Measurements from ENCODE around the gene CRYBG3.

The CRYBG3 gene

DNA sequence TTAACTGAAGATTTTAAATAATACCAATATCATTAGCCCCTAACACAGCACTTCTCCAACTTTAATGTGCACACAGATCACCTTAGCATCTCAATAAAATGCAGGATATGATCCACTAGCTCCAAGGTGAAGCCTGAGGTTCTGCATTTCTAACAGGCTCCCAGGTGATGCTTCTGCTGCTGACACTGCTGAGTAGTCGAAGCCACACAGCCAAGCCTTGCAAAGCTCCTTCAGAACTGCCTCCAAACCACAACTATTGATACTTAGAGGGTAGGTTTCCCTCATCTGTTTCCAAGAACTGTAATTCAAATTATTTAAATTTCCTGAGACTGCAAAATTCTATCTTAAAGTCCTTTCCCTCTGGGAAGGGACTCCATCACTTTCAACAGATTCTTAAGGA is 146.6 kb downstream of the CRYBG3 start:
- H3K27me3 ChIP-seq (ENCODE audit: insufficient read depth, low read length), result no peaks in the 10 kb centered on the region
- no peak overlapping the region for H2AFZ ChIP-seq (ENCODE audit: insufficient read depth, low read length, poor library complexity)
- no peaks in the 10 kb centered on the region for H3K79me2 ChIP-seq (ENCODE audit: control insufficient read depth, insufficient read depth, low read length, poor library complexity)
- no peak overlapping the region for H2BK12ac ChIP-seq (ENCODE audit: low read length)
- H3K9me3 ChIP-seq (ENCODE audit: insufficient read depth, low read depth, low read length), result no peaks in the 10 kb centered on the region
- no peak overlapping the region for H3K4me2 ChIP-seq (ENCODE audit: low read length)
- no peak overlapping the region for H4K12ac ChIP-seq (ENCODE audit: low read depth, low read length)
- H3K36me3 ChIP-seq (ENCODE audit: control insufficient read depth in 1 of 2, insufficient read depth in 2 of 2, low read length in 2 of 2), result no peaks in the 10 kb centered on the region
- H3K18ac ChIP-seq (ENCODE audit: low read length), result no peak overlapping the region
- DNase-seq, result no peak
- H3K23ac ChIP-seq (ENCODE audit: low read length), result no peak overlapping the region
- H4K91ac ChIP-seq (ENCODE audit: low read depth, low read length), result no peak overlapping the region
- no peak overlapping the region for H2BK120ac ChIP-seq (ENCODE audit: insufficient read depth, low read length, poor library complexity)
- H3K9ac ChIP-seq (ENCODE audit: low read length), result peak overlapping the region; percentile 24
- no peak overlapping the region for H3K27ac ChIP-seq (ENCODE audit: low read depth, low read length)
- H3K4me3 ChIP-seq (ENCODE audit: low read depth, low read length), result no peak overlapping the region
- H2BK5ac ChIP-seq (ENCODE audit: low read depth, low read length, poor library complexity), result no peak overlapping the region
- no peak overlapping the region for H3K14ac ChIP-seq (ENCODE audit: low read length)
- H2AK5ac ChIP-seq (ENCODE audit: low read length), result no peak overlapping the region
- H4K8ac ChIP-seq (ENCODE audit: low read depth, low read length), result no peak overlapping the region
- WGBS (ENCODE audit: extremely low coverage, insufficient coverage, insufficient read length), result no CpG with 5 or more reads among the region's 1 CpG
- H3K4me1 ChIP-seq (ENCODE audit: control insufficient read depth in 1 of 2, insufficient read depth in 2 of 2, low read length in 2 of 2), result peaks cover 2% of the 10 kb centered on the region in 2 experiments
- H3K4ac ChIP-seq (ENCODE audit: low read depth, low read length), result peak overlapping the region; percentile 71
- no peaks in the 10 kb centered on the region for H3K79me1 ChIP-seq (ENCODE audit: low read length)

DNA sequence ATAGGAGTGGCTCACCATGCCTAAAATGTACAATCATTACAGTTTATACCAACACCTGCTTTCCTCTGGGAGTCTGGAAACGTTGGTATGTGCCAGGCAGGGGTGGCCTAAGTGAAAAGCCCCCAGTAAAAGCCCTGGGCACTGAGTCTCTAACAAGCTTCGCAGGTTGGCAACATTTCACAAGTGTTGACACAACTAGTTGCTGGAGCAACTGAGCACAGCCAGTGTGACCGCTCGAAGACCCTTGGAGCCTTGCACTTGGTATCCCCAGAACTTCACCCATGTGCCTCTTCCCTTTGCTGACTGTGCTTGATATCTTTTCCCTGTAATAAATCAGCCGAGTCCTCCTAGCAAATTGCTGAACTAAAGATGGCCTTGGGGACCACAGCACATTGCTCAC is 147.7 kb downstream of the CRYBG3 start:
- Histone ChIP-seq H3K36me3 (ENCODE audit: control insufficient read depth in 1 of 2, insufficient read depth in 2 of 2, low read length in 2 of 2) (no peaks in the 10 kb centered on the region), H3K18ac (ENCODE audit: low read length) (no peak overlapping the region), H4K12ac (ENCODE audit: low read depth, low read length) (no peak overlapping the region), H3K4me2 (ENCODE audit: low read length) (no peak overlapping the region), H2AFZ (ENCODE audit: insufficient read depth, low read length, poor library complexity) (no peak overlapping the region), H3K27me3 (ENCODE audit: insufficient read depth, low read length) (no peaks in the 10 kb centered on the region), H3K9ac (ENCODE audit: low read length) (no peak overlapping the region), H4K91ac (ENCODE audit: low read depth, low read length) (no peak overlapping the region), H2BK12ac (ENCODE audit: low read length) (no peak overlapping the region), H3K9me3 (ENCODE audit: insufficient read depth, low read depth, low read length) (no peaks in the 10 kb centered on the region), H3K4me1 (ENCODE audit: control insufficient read depth in 1 of 2, insufficient read depth in 2 of 2, low read length in 2 of 2) (peaks cover 2% of the 10 kb centered on the region in 2 experiments), H2AK5ac (ENCODE audit: low read length) (no peak overlapping the region), H2BK5ac (ENCODE audit: low read depth, low read length, poor library complexity) (no peak overlapping the region), H3K79me1 (ENCODE audit: low read length) (no peaks in the 10 kb centered on the region), H2BK120ac (ENCODE audit: insufficient read depth, low read length, poor library complexity) (no peak overlapping the region), H3K14ac (ENCODE audit: low read length) (no peak overlapping the region), H4K8ac (ENCODE audit: low read depth, low read length) (no peak overlapping the region), H3K4me3 (ENCODE audit: low read depth, low read length) (no peak overlapping the region), H3K79me2 (ENCODE audit: control insufficient read depth, insufficient read depth, low read length, poor library complexity) (no peaks in the 10 kb centered on the region), H3K23ac (ENCODE audit: low read length) (no peak overlapping the region), H3K4ac (ENCODE audit: low read depth, low read length) (no peak overlapping the region), H3K27ac (ENCODE audit: low read depth, low read length) (no peak overlapping the region)
- no peak for DNase-seq
- no CpG with 5 or more reads among the region's 5 CpGs for WGBS (ENCODE audit: extremely low coverage, insufficient coverage, insufficient read length)

DNA sequence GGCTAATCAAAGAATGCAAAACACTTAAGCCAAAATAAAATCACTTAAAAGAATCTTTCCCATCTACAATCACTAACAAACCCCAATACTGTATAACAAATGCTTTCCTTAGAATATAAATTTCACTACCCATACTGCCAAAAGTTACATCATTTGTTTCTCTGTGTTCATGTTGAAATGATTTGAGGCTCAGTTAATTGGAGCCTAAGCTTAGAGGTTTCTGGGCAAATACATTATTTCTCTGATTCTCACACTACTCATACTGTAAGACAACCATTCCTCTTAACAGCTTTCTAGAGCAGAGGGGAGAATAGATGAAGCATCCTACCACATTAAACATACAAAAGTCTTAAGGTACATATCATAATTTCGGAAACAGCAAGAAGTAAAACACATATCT is 148.3 kb downstream of the CRYBG3 start:
- WGBS (ENCODE audit: extremely low coverage, insufficient coverage, insufficient read length), result no CpG with 5 or more reads among the region's 1 CpG
- no peaks in the 10 kb centered on the region for H3K79me1 ChIP-seq (ENCODE audit: low read length)

DNA sequence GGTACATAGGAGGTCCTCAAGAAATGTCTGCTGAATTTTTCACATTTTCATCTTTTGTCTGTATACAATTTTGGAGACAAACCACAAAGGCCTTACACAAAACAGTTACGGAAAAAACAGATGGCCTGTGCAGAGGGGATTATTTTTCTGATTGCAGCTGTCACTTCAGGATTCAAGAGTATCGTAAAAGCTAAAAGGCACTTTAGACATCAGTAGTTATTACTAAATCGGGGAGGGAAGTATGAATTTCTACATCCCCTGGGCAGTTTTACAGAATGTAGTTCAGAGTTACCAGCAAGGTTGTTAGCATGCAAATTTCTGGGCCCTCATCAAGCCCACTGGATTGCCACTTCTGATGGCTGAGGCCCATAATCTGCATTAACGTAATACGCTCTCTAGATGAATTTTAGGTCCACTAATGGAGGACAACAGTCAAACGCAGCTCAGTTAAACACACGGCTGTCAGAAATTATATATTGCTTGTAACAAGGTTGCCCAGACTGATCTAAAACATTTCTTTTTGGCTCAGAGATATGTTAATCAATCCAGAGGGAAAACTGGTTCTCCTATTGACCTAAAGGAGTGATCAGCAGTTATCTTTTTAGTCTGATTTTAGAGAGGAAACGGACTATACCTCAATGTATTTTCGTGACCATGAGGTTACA is 149.3 kb downstream of the CRYBG3 start:
- Histone ChIP-seq H3K27me3 (ENCODE audit: insufficient read depth, low read length) (no peaks in the 10 kb centered on the region), H4K12ac (ENCODE audit: low read depth, low read length) (no peak overlapping the region), H3K4me1 (ENCODE audit: control insufficient read depth in 1 of 2, insufficient read depth in 2 of 2, low read length in 2 of 2) (peaks cover 0 to 2% of the 10 kb centered on the region in 2 experiments)

More for the DNA sequence above, 148.3 kb downstream of the CRYBG3 start:
- Histone ChIP-seq H2BK12ac (ENCODE audit: low read length) (no peak overlapping the region), H3K4ac (ENCODE audit: low read depth, low read length) (no peak overlapping the region), H2AK5ac (ENCODE audit: low read length) (no peak overlapping the region), H3K4me1 (ENCODE audit: control insufficient read depth in 1 of 2, insufficient read depth in 2 of 2, low read length in 2 of 2) (peaks cover 0 to 2% of the 10 kb centered on the region in 2 experiments), H3K18ac (ENCODE audit: low read length) (no peak overlapping the region), H2BK5ac (ENCODE audit: low read depth, low read length, poor library complexity) (no peak overlapping the region), H2AFZ (ENCODE audit: insufficient read depth, low read length, poor library complexity) (no peak overlapping the region), H3K14ac (ENCODE audit: low read length) (no peak overlapping the region), H3K9ac (ENCODE audit: low read length) (no peak overlapping the region), H3K27me3 (ENCODE audit: insufficient read depth, low read length) (no peaks in the 10 kb centered on the region), H4K12ac (ENCODE audit: low read depth, low read length) (no peak overlapping the region), H3K27ac (ENCODE audit: low read depth, low read length) (no peak overlapping the region), H4K91ac (ENCODE audit: low read depth, low read length) (no peak overlapping the region), H3K79me2 (ENCODE audit: control insufficient read depth, insufficient read depth, low read length, poor library complexity) (no peaks in the 10 kb centered on the region), H3K23ac (ENCODE audit: low read length) (no peak overlapping the region), H3K9me3 (ENCODE audit: insufficient read depth, low read depth, low read length) (no peaks in the 10 kb centered on the region), H4K8ac (ENCODE audit: low read depth, low read length) (no peak overlapping the region), H3K4me3 (ENCODE audit: low read depth, low read length) (no peak overlapping the region), H2BK120ac (ENCODE audit: insufficient read depth, low read length, poor library complexity) (no peak overlapping the region), H3K4me2 (ENCODE audit: low read length) (no peak overlapping the region), H3K36me3 (ENCODE audit: control insufficient read depth in 1 of 2, insufficient read depth in 2 of 2, low read length in 2 of 2) (no peaks in the 10 kb centered on the region)
- DNase-seq, result no peak

More for the DNA sequence above, 149.3 kb downstream of the CRYBG3 start:
- Histone ChIP-seq H2AFZ (ENCODE audit: insufficient read depth, low read length, poor library complexity) (no peak overlapping the region), H3K9ac (ENCODE audit: low read length) (peak overlapping the region; percentile 45), H3K4me3 (ENCODE audit: low read depth, low read length) (no peak overlapping the region), H3K79me2 (ENCODE audit: control insufficient read depth, insufficient read depth, low read length, poor library complexity) (no peaks in the 10 kb centered on the region), H3K18ac (ENCODE audit: low read length) (no peak overlapping the region), H3K36me3 (ENCODE audit: control insufficient read depth in 1 of 2, insufficient read depth in 2 of 2, low read length in 2 of 2) (no peaks in the 10 kb centered on the region), H2AK5ac (ENCODE audit: low read length) (no peak overlapping the region), H2BK5ac (ENCODE audit: low read depth, low read length, poor library complexity) (no peak overlapping the region), H2BK120ac (ENCODE audit: insufficient read depth, low read length, poor library complexity) (no peak overlapping the region), H4K8ac (ENCODE audit: low read depth, low read length) (no peak overlapping the region), H3K4me2 (ENCODE audit: low read length) (peak overlapping the region; percentile 84), H4K91ac (ENCODE audit: low read depth, low read length) (no peak overlapping the region), H3K23ac (ENCODE audit: low read length) (no peak overlapping the region), H2BK12ac (ENCODE audit: low read length) (no peak overlapping the region), H3K79me1 (ENCODE audit: low read length) (no peaks in the 10 kb centered on the region), H3K14ac (ENCODE audit: low read length) (no peak overlapping the region), H3K27ac (ENCODE audit: low read depth, low read length) (no peak overlapping the region), H3K4ac (ENCODE audit: low read depth, low read length) (no peak overlapping the region), H3K9me3 (ENCODE audit: insufficient read depth, low read depth, low read length) (no peaks in the 10 kb centered on the region)
- no peak for DNase-seq
- WGBS (ENCODE audit: extremely low coverage, insufficient coverage, insufficient read length), result no CpG with 5 or more reads among the region's 9 CpGs

Data from trophoblast cell (in vitro differentiated cells and primary cell).